ENCODE measurements around the gene ARRDC3. TPM values are rescaled to one million over a fixed set of nuclear protein-coding genes. Genes with fewer than 3 reads are reported as not detected.
"Not testable (repeated sequence)": the region's sequence is repeated elsewhere in the genome, so short reads cannot be mapped to it uniquely, and the experiment has no call there.

Gene ARRDC3
- total and polyA plus RNA-seq, 2 experiments from 2014 or later = 53.7 to 114 TPM

DNA sequence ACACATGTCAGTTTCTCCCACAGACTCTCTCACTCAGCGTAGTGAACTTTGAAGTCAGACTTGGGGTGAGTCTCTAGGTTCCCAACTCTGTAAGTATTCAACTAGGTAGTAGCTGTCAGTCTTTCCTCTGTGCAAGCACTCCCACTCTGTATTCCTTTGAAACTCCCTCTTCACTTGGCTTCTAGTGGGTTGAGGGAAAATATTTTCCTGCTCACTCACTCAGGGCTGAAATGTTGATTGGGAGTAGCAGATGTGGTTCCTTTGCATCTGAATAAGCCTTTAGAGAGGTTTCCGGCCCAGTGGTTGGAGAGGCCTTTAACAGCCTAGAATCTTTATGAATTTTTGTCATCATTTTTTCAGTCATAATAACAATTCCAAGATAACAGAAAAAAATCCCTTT, 18.1 kb upstream of the ARRDC3 start:
- H3K4me3 ChIP-seq = no peak overlapping the region
- no peak overlapping the region for H3K27ac ChIP-seq
- no peaks in the 10 kb centered on the region for H3K79me2 ChIP-seq
- TF ChIP-seq EZH2phosphoT487 (IDR thresholded peaks at IDR 0.05; ENCODE audit: low read depth, severe bottlenecking, unreplicated experiment) (no peak), EZH2 (IDR thresholded peaks at IDR 0.05; ENCODE audit: borderline replicate concordance) (no peak)
- no peaks in the 10 kb centered on the region for H3K27me3 ChIP-seq
- no peaks in the 10 kb centered on the region for H3K9me3 ChIP-seq (ENCODE audit: low read depth)
- no peak overlapping the region for H3K4me2 ChIP-seq
- H3K36me3 ChIP-seq (replicated peaks; ENCODE audit: insufficient read depth, low read depth) = no peaks in the 10 kb centered on the region
- H3K4me1 ChIP-seq (ENCODE audit: insufficient read depth) = no peaks in the 10 kb centered on the region
- H3K9me2 ChIP-seq (replicated peaks; ENCODE audit: insufficient read depth) = no peaks in the 10 kb centered on the region
- no peak for DNase-seq (ENCODE audit: low spot score)
- 90% methylated on average over 2 of the region's 2 CpGs for WGBS (ENCODE audit: low lambda C conversion rate, missing lambda C conversion rate)
- no peaks in the 10 kb centered on the region for H4K20me1 ChIP-seq (ENCODE audit: insufficient read depth, poor library complexity, severe bottlenecking)
- H2AFZ ChIP-seq = no peak overlapping the region

DNA sequence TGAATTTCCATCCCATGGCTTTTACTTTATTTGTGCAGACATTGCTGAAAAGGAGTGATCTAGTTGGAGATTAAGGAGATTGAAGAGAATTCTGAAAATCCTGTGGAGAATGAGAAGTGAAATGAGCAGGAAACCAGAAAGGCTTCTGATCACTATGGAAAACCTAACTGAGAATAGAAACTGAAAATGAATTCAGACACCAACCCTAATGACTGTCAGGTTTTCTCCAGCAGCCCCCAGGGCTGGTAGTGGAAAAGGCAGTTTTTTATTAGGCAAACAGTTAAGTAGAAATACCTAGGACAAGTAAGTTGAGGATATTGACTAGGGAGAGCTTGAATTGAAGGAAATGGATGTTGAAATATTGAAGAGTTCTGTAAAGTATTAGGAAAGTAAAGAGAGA, 14.7 kb upstream of the ARRDC3 start:
- Histone ChIP-seq H3K27ac (no peak overlapping the region), H2AFZ (no peak overlapping the region), H4K20me1 (ENCODE audit: insufficient read depth, poor library complexity, severe bottlenecking) (no peaks in the 10 kb centered on the region), H3K9me3 (ENCODE audit: low read depth) (no peaks in the 10 kb centered on the region), H3K79me2 (no peaks in the 10 kb centered on the region), H3K4me2 (no peak overlapping the region), H3K9me2 (replicated peaks; ENCODE audit: insufficient read depth) (no peaks in the 10 kb centered on the region), H3K4me3 (no peak overlapping the region), H3K4me1 (ENCODE audit: insufficient read depth) (no peaks in the 10 kb centered on the region), H3K27me3 (no peaks in the 10 kb centered on the region), H3K36me3 (replicated peaks; ENCODE audit: insufficient read depth, low read depth) (no peaks in the 10 kb centered on the region)
- TF ChIP-seq, protein P1, sequence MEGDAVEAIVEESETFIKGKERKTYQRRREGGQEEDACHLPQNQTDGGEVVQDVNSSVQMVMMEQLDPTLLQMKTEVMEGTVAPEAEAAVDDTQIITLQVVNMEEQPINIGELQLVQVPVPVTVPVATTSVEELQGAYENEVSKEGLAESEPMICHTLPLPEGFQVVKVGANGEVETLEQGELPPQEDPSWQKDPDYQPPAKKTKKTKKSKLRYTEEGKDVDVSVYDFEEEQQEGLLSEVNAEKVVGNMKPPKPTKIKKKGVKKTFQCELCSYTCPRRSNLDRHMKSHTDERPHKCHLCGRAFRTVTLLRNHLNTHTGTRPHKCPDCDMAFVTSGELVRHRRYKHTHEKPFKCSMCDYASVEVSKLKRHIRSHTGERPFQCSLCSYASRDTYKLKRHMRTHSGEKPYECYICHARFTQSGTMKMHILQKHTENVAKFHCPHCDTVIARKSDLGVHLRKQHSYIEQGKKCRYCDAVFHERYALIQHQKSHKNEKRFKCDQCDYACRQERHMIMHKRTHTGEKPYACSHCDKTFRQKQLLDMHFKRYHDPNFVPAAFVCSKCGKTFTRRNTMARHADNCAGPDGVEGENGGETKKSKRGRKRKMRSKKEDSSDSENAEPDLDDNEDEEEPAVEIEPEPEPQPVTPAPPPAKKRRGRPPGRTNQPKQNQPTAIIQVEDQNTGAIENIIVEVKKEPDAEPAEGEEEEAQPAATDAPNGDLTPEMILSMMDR (IDR thresholded peaks at IDR 0.05; ENCODE audit: poor library complexity) = no peak
- TF ChIP-seq EZH2phosphoT487 (IDR thresholded peaks at IDR 0.05; ENCODE audit: low read depth, severe bottlenecking, unreplicated experiment) (no peak), EZH2 (IDR thresholded peaks at IDR 0.05; ENCODE audit: borderline replicate concordance) (no peak)
- DNase-seq (ENCODE audit: low spot score) = no peak

DNA sequence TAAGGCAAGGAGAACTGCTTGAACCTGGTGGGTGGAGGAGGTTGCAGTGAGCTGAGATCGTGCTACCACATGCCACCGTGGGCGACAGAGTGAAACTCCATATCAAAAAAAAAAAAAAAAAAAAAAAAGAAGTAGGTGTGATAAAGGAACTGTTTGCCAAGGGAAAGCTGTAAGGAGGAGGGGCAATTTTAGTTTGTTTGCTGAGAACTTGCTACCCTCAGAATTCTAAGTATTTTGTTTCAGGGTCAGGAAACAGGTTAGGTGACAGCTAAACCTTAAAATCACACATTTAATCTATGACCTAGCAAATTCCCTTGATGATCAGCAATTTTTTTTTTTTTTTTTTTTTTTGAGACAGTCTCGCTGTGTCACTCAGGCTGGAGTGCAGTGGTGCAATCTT, 7.2 kb upstream of the ARRDC3 start:
- no peak overlapping the region for H2AFZ ChIP-seq
- no peaks in the 10 kb centered on the region for H3K27me3 ChIP-seq
- 59% methylated on average over 4 of the region's 4 CpGs for WGBS (ENCODE audit: low lambda C conversion rate, missing lambda C conversion rate)
- TF ChIP-seq EZH2phosphoT487 (IDR thresholded peaks at IDR 0.05; ENCODE audit: low read depth, severe bottlenecking, unreplicated experiment) = no peak
- TF ChIP-seq EZH2 (IDR thresholded peaks at IDR 0.05; ENCODE audit: borderline replicate concordance) = no peak
- TF ChIP-seq, protein P1 (IDR thresholded peaks at IDR 0.05; ENCODE audit: poor library complexity) = no peak
- H3K4me1 ChIP-seq (ENCODE audit: insufficient read depth) = no peaks in the 10 kb centered on the region
- no peaks in the 10 kb centered on the region for H3K9me2 ChIP-seq (replicated peaks; ENCODE audit: insufficient read depth)
- H3K36me3 ChIP-seq (replicated peaks; ENCODE audit: insufficient read depth, low read depth) = no peaks in the 10 kb centered on the region
- H3K9me3 ChIP-seq (ENCODE audit: low read depth) = no peaks in the 10 kb centered on the region
- H3K4me3 ChIP-seq = no peak overlapping the region
- no peaks in the 10 kb centered on the region for H4K20me1 ChIP-seq (ENCODE audit: insufficient read depth, poor library complexity, severe bottlenecking)
- H3K4me2 ChIP-seq = no peak overlapping the region
- no peaks in the 10 kb centered on the region for H3K79me2 ChIP-seq
- H3K27ac ChIP-seq = no peak overlapping the region
- DNase-seq (ENCODE audit: low spot score) = no peak

DNA sequence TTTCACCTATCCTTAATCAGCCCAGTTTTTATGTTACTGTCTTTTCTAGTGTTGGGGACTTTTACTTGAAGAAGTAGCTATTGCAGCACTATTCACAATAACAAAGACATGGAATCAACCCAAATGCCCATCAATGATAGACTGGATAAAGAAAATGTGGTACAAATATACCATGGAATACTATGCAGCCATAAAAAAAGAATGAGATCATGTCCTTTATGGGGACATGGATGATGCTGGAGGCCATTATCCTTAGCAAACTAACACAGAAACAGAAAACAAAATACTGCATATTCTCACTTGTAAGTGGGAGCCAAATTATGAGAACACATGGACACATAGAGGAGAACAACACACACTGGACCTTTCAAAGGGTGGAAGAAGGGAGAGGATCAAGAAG, 6.4 kb upstream of the ARRDC3 start:
- H4K20me1 ChIP-seq (ENCODE audit: insufficient read depth, poor library complexity, severe bottlenecking); H3K79me2 ChIP-seq; H3K4me3 ChIP-seq; H3K4me2 ChIP-seq; H3K27ac ChIP-seq; H2AFZ ChIP-seq; H3K36me3 ChIP-seq (replicated peaks; ENCODE audit: insufficient read depth, low read depth); DNase-seq (ENCODE audit: low spot score); H3K27me3 ChIP-seq; H3K4me1 ChIP-seq (ENCODE audit: insufficient read depth); H3K9me2 ChIP-seq (replicated peaks; ENCODE audit: insufficient read depth); H3K9me3 ChIP-seq (ENCODE audit: low read depth): not testable (repeated sequence)

DNA sequence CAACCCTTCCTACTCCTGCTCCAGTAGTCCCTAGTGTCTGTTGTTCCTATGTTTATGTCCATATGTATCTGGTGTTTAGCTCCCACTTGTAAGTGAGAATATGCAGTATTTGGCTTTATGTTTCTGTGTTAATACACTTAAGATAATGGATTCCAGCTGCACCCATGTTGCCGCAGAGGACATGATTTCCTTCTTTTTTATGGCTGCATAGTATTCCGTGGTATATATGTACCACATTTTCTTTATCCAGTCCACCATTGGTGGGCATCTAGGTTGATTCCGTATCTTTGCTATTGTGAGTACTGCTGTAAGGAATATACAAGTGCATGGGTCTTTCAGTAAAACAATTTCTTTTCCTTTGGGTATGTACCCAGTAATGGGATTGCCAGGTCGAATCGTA, 5.2 kb upstream of the ARRDC3 start:
- no peak for DNase-seq (ENCODE audit: low spot score)
- Histone ChIP-seq H3K4me1 (ENCODE audit: insufficient read depth) (no peaks in the 10 kb centered on the region), H3K79me2 (no peaks in the 10 kb centered on the region), H4K20me1 (ENCODE audit: insufficient read depth, poor library complexity, severe bottlenecking) (no peaks in the 10 kb centered on the region), H2AFZ (no peak overlapping the region), H3K4me2 (no peak overlapping the region), H3K27ac (no peak overlapping the region), H3K4me3 (no peak overlapping the region), H3K9me2 (replicated peaks; ENCODE audit: insufficient read depth) (no peaks in the 10 kb centered on the region), H3K27me3 (no peaks in the 10 kb centered on the region), H3K36me3 (replicated peaks; ENCODE audit: insufficient read depth, low read depth) (no peaks in the 10 kb centered on the region), H3K9me3 (ENCODE audit: low read depth) (no peaks in the 10 kb centered on the region)
- 98% methylated on average over 5 of the region's 5 CpGs for WGBS (ENCODE audit: low lambda C conversion rate, missing lambda C conversion rate)
- TF ChIP-seq EZH2phosphoT487 (IDR thresholded peaks at IDR 0.05; ENCODE audit: low read depth, severe bottlenecking, unreplicated experiment) = no peak
- TF ChIP-seq, protein P1 (IDR thresholded peaks at IDR 0.05; ENCODE audit: poor library complexity) = no peak
- no peak for TF ChIP-seq EZH2 (IDR thresholded peaks at IDR 0.05; ENCODE audit: borderline replicate concordance)
